Cardiac fibroblast (primary cell): ENCODE results near the gene ALPI.

Source experiments
- DNase-seq, 2 donors: peaks; one replicate each; pipeline versions ENCODE4 v3.0.0 to v3.0.0-alpha.2; 2010; ENCODE audit warnings: low read depth in 2 of 2
- H3K4me3 ChIP-seq, 2 donors: replicated peaks in 1 of 2; 1 replicate in 1 of 2; 2 replicates in 1 of 2; pipeline ENCODE4 v1.5.1; 2011; ENCODE audit warnings: low read depth in 2 of 2, low read length in 2 of 2, mild to moderate bottlenecking in 2 of 2, moderate library complexity in 1 of 2
- CTCF ChIP-seq: IDR thresholded peaks from one replicate; pipeline ENCODE4 v1.5.1; 2011; ENCODE audit warnings: low read depth, mild to moderate bottlenecking, low read length, inconsistent platforms

The ALPI gene

GRCh38 chr2:232464544-232464885 is 8.6 kb downstream of the ALPI start:
- no peak for TF ChIP-seq CTCF

DNA sequence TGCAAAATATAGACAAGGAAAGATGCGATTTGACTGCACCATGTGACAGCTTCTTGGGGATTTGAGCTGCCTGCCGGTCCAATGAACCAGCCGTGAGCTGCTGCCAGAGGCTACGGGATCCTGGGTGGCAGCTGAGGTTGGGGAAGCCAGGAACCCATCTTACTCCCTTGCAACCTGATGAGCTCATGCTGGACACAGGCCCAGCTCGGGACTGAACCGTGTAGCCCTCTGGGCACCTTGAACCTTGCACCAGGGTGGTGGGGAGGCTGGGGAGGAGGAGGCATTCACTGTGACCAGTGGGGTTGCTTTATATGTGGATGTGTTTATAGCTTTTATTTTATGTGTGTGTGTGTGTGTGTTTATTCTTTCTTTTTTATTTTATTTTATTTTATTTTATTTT is 9.1 kb downstream of the ALPI start:
- no peak overlapping the region for H3K4me3 ChIP-seq
- no peak for DNase-seq
- TF ChIP-seq CTCF: no peak

More at GRCh38 chr2:232464544-232464885, 8.6 kb downstream of the ALPI start:
- DNase-seq: no peak
- no peak overlapping the region for H3K4me3 ChIP-seq

DNA sequence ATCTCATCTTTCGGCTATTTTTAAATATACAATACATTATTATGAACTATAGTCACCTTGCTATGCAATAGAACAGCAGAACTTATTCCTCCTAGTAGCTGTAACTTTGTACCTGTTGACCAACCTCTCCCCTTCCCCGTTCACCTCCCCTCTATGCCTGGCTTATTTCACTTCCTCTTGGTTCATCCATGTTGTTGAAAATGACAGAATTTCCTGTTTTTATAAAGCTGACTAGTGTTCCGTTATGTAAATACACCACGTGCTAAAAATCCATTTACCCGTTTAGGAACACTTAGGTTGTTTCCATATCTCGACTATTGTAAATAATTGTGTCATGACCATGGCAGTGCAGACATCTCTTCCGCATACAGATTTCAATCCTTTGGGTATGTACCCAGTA is 10.3 kb downstream of the ALPI start:
- no peak for TF ChIP-seq CTCF
- DNase-seq: no peak
- no peak overlapping the region for H3K4me3 ChIP-seq

GRCh38 chr2:232473467-232473890 is 17.5 kb downstream of the ALPI start:
- TF ChIP-seq CTCF: no peak
- DNase-seq: peak in 1 of 2 donors; percentile 40
- H3K4me3 ChIP-seq: no peak overlapping the region

- H3K4me3 ChIP-seq: no peak overlapping the region
- no peak for TF ChIP-seq CTCF
- DNase-seq: no peak
Observed at GRCh38 chr2:232476045-232476444, 20.1 kb downstream of the ALPI start.

GRCh38 chr2:232476791-232477190 is 20.8 kb downstream of the ALPI start:
- no peak for TF ChIP-seq CTCF
- no peak for DNase-seq
- H3K4me3 ChIP-seq: no peak overlapping the region

GRCh38 chr2:232477751-232478510 is 22.0 kb downstream of the ALPI start:
- no peak for DNase-seq
- no peak for TF ChIP-seq CTCF
- no peak overlapping the region for H3K4me3 ChIP-seq
